K562 (cell line): Measurements from ENCODE around the gene IFT27.

ENCODE experiments used
- ATF6 ChIP-seq: sonication (generic); formaldehyde crosslinking; IDR thresholded peaks from 2 replicates; pipeline ENCODE4 v1.4.0; 2020; ENCODE audit warnings: mild to moderate bottlenecking, missing genetic modification reagents
- GTF2F1 ChIP-seq: IDR thresholded peaks from 2 replicates; pipeline ENCODE4 v1.6.1; 2011; ENCODE audit warnings: low read depth, low read length, improper control_type of control experiment
- NCOA6 ChIP-seq: fragments of 450-650 bp; IDR thresholded peaks from 2 replicates; pipeline ENCODE4 v1.6.1; 2017; ENCODE audit warnings: mild to moderate bottlenecking
- POLR2AphosphoS5 ChIP-seq: IDR thresholded peaks from 2 replicates; pipeline ENCODE4 v1.6.1; 2011; ENCODE audit warnings: mild to moderate bottlenecking, low read depth, low read length, moderate library complexity; ENCODE audit not compliant: control insufficient read depth, insufficient read depth
- RBFOX2 ChIP-seq: fragments of 200-400 bp; formaldehyde crosslinking; IDR thresholded peaks from 2 replicates; pipeline ENCODE4 v1.6.1; 2017; ENCODE audit warnings: low read depth, mild to moderate bottlenecking, low read length, moderate library complexity

- TF ChIP-seq POLR2AphosphoS5 (no peak), NCOA6 (no peak), ATF6 (CRISPR knock-in tag) (no peak), GTF2F1 (no peak), RBFOX2 (no peak)
Observed at GRCh38 chr22:36746375-36746970, 29.4 kb downstream of the IFT27 start.
